HEK293 (cell line): Measurements from ENCODE around the gene PRKD1.
A peak's percentile ranks its signal among the peaks of the same experiment; 100 is the strongest.
"Not testable (repeated sequence)": the region's sequence is repeated elsewhere in the genome, so short reads cannot be mapped to it uniquely, and the experiment has no call there.

ENCODE experiments used
- CTCF ChIA-PET: fragments of 350-600 bp; formaldehyde crosslinking; extraction: SDS; loops from one replicate; lab custom pipeline; 2021; ENCODE audit warnings: antibody characterized with exemption; lab: Yijun Ruan, JAX
- POLR2A ChIA-PET: fragments of 300-600 bp; formaldehyde crosslinking; extraction: SDS; loops from one replicate; lab custom pipeline; 2020; ENCODE audit warnings: antibody characterized with exemption, inconsistent platforms; lab: Yijun Ruan, JAX
- H3K27ac ChIP-seq: fragments of 200-500 bp; sonication (Bioruptor generic); 2 replicates; pipeline ENCODE4 v1.5.1; 2014; ENCODE audit warnings: low read depth, low read length, control low read depth, inconsistent platforms; ENCODE audit errors: extremely low read depth
- H3K36me3 ChIP-seq, 2 experiments: fragments of 200-500 bp in 1 of 2; sonication (Bioruptor generic) in 1 of 2; 1 replicate in 1 of 2; 2 replicates in 1 of 2; pipeline ENCODE4 v1.5.1; 2014 to 2017; ENCODE audit warnings: inconsistent platforms in 2 of 2, low read length in 2 of 2; ENCODE audit not compliant: control insufficient read depth in 2 of 2, insufficient read depth in 1 of 2
- H3K4me1 ChIP-seq: fragments of 200-500 bp; sonication (Bioruptor generic); 2 replicates; pipeline ENCODE4 v1.5.1; 2014; ENCODE audit warnings: mild to moderate bottlenecking, low read length, inconsistent platforms; ENCODE audit not compliant: control insufficient read depth, insufficient read depth
- H3K4me3 ChIP-seq: 2 replicates; pipeline ENCODE4 v1.5.1; 2011; ENCODE audit warnings: low read depth, mild to moderate bottlenecking, control low read depth, low read length, moderate library complexity
- H3K9me3 ChIP-seq: fragments of 200-500 bp; sonication (Bioruptor generic); 2 replicates; pipeline ENCODE4 v1.5.1; 2014; ENCODE audit warnings: low read depth, low read length, inconsistent platforms; ENCODE audit not compliant: control insufficient read depth, insufficient read depth
- GLIS2 ChIP-seq: fragments of 450-650 bp; formaldehyde crosslinking; IDR thresholded peaks from 2 replicates; pipeline ENCODE4 v1.5.1; 2016; ENCODE audit warnings: missing biosample characterization, missing genetic modification characterization
- KLF1 ChIP-seq: fragments of 450-650 bp; formaldehyde crosslinking; IDR thresholded peaks from 2 replicates; pipeline ENCODE4 v1.5.1; 2016; ENCODE audit warnings: missing biosample characterization, missing genetic modification characterization
- KLF7 ChIP-seq: fragments of 450-650 bp; formaldehyde crosslinking; IDR thresholded peaks from 2 replicates; pipeline ENCODE4 v1.5.1; 2016; ENCODE audit warnings: missing biosample characterization, missing genetic modification characterization, borderline replicate concordance
- KLF8 ChIP-seq: fragments of 450-650 bp; formaldehyde crosslinking; IDR thresholded peaks from 2 replicates; pipeline ENCODE4 v1.5.1; 2016; ENCODE audit warnings: missing biosample characterization, missing genetic modification characterization
- OSR2 ChIP-seq: fragments of 450-650 bp; formaldehyde crosslinking; IDR thresholded peaks from 2 replicates; pipeline ENCODE4 v1.5.1; 2016; ENCODE audit warnings: missing biosample characterization, missing genetic modification characterization
- PBX3 ChIP-seq: sonication (generic); formaldehyde crosslinking; IDR thresholded peaks from 2 replicates; pipeline ENCODE4 v1.8.1; 2022; ENCODE audit warnings: mild to moderate bottlenecking, moderate library complexity, missing genetic modification reagents
- ZBTB10 ChIP-seq: fragments of 450-650 bp; formaldehyde crosslinking; IDR thresholded peaks from 2 replicates; pipeline ENCODE4 v1.5.1; 2016; ENCODE audit warnings: missing biosample characterization, missing genetic modification characterization
- ZFP69B ChIP-seq: fragments of 450-650 bp; formaldehyde crosslinking; IDR thresholded peaks from 2 replicates; pipeline ENCODE4 v1.5.1; 2016; ENCODE audit warnings: missing biosample characterization, missing genetic modification characterization
- ZNF146 ChIP-seq: fragments of 450-650 bp; formaldehyde crosslinking; IDR thresholded peaks from 2 replicates; pipeline ENCODE4 v1.5.1; 2016; ENCODE audit warnings: missing biosample characterization, missing genetic modification characterization
- ZNF174 ChIP-seq: fragments of 450-650 bp; formaldehyde crosslinking; IDR thresholded peaks from 2 replicates; pipeline ENCODE4 v1.5.0; 2017; ENCODE audit warnings: missing biosample characterization, mild to moderate bottlenecking, missing genetic modification characterization
- ZNF239 ChIP-seq: fragments of 450-650 bp; formaldehyde crosslinking; IDR thresholded peaks from 2 replicates; pipeline ENCODE4 v1.5.1; 2016; ENCODE audit warnings: missing biosample characterization, missing genetic modification characterization
- ZNF335 ChIP-seq: fragments of 450-650 bp; formaldehyde crosslinking; conservative IDR thresholded peaks from 2 replicates; pipeline ENCODE4 v1.5.1; 2016; ENCODE audit warnings: missing biosample characterization, missing genetic modification characterization
- ZNF510 ChIP-seq: fragments of 450-650 bp; formaldehyde crosslinking; IDR thresholded peaks from 2 replicates; pipeline ENCODE4 v1.5.1; 2018; ENCODE audit warnings: mild to moderate bottlenecking, missing genetic modification characterization, missing biosample characterization; ENCODE audit not compliant: insufficient replicate concordance
- ZNF558 ChIP-seq: fragments of 450-650 bp; formaldehyde crosslinking; IDR thresholded peaks from 2 replicates; pipeline ENCODE4 v1.5.1; 2016; ENCODE audit warnings: missing biosample characterization, missing genetic modification characterization
- ZNF585B ChIP-seq: fragments of 450-650 bp; formaldehyde crosslinking; IDR thresholded peaks from 2 replicates; pipeline ENCODE4 v1.5.1; 2016; ENCODE audit warnings: missing biosample characterization, missing genetic modification characterization
- ZNF623 ChIP-seq: fragments of 450-650 bp; formaldehyde crosslinking; IDR thresholded peaks from 2 replicates; pipeline ENCODE4 v1.5.1; 2016; ENCODE audit warnings: missing biosample characterization, missing genetic modification characterization
- ZSCAN23 ChIP-seq: fragments of 450-650 bp; formaldehyde crosslinking; IDR thresholded peaks from 2 replicates; pipeline ENCODE4 v1.5.1; 2016; ENCODE audit warnings: missing biosample characterization, missing genetic modification characterization

The PRKD1 gene

GRCh38 chr14:29689597-29689996 lies 238.1 kb downstream of the PRKD1 start:
- H3K36me3 ChIP-seq, H3K9me3 ChIP-seq, POLR2A ChIA-PET, H3K27ac ChIP-seq, H3K4me3 ChIP-seq, H3K4me1 ChIP-seq, CTCF ChIA-PET: not testable (repeated sequence)
- peak; percentile 79 for TF ChIP-seq ZNF146 (tag by site-specific recombination)

- POLR2A ChIA-PET: no interaction called here
- CTCF ChIA-PET: no interaction called here
- TF ChIP-seq ZNF239 (tag by site-specific recombination): no peak
- no peak for TF ChIP-seq KLF8
- TF ChIP-seq PBX3 (CRISPR knock-in tag): no peak
- no peak for TF ChIP-seq ZFP69B
- no peak for TF ChIP-seq KLF7 (tag by site-specific recombination)
- TF ChIP-seq GLIS2: no peak
- TF ChIP-seq ZNF623 (tag by site-specific recombination): no peak
- no peak for TF ChIP-seq ZSCAN23
- no peak for TF ChIP-seq KLF1 (tag by site-specific recombination)
Measured at GRCh38 chr14:29687866-29688265, 239.8 kb downstream of the PRKD1 start.

GRCh38 chr14:29687071-29687765 lies 240.4 kb downstream of the PRKD1 start:
- POLR2A ChIA-PET: no interaction called here
- no peaks in the 10 kb centered on the region for H3K9me3 ChIP-seq
- no peaks in the 10 kb centered on the region for H3K36me3 ChIP-seq
- no peak overlapping the region for H3K27ac ChIP-seq
- no peaks in the 10 kb centered on the region for H3K4me1 ChIP-seq
- TF ChIP-seq ZNF174 (no peak), ZNF585B (tag by site-specific recombination) (no peak), ZNF558 (no peak), ZNF335 (tag by site-specific recombination) (no peak), ZBTB10 (tag by site-specific recombination) (no peak), OSR2 (tag by site-specific recombination) (no peak), ZNF510 (no peak)
- TF ChIP-seq, all 188 proteins: peak for 0
- CTCF ChIA-PET: no interaction called here
- H3K4me3 ChIP-seq: no peak overlapping the region

More at GRCh38 chr14:29687866-29688265, 239.8 kb downstream of the PRKD1 start:
- Histone ChIP-seq H3K36me3 (no peaks in the 10 kb centered on the region), H3K4me3 (no peak overlapping the region), H3K27ac (no peak overlapping the region), H3K9me3 (no peaks in the 10 kb centered on the region), H3K4me1 (no peaks in the 10 kb centered on the region)
